ENCODE results near the gene UBE2L3.
"Not testable (repeated sequence)": the region's sequence is repeated elsewhere in the genome, so short reads cannot be mapped to it uniquely, and the experiment has no call there.

Gene UBE2L3

GRCh38 chr22:21635771-21636510 is 68.4 kb downstream of the UBE2L3 start:
- H3K4me1 ChIP-seq (ENCODE audit: control insufficient read depth in 5 of 5, insufficient read depth in 5 of 5, low read length in 5 of 5) = no peaks in the 10 kb centered on the region
- no peak overlapping the region for H3K9ac ChIP-seq (ENCODE audit: low read length in 5 of 5)

GRCh38 chr22:21636629-21637218 is 69.2 kb downstream of the UBE2L3 start:
- Histone ChIP-seq H3K27me3 (ENCODE audit: control insufficient read depth in 5 of 5, insufficient read depth in 4 of 5, low read length in 5 of 5) (no peaks in the 10 kb centered on the region), H3K36me3 (ENCODE audit: control insufficient read depth in 5 of 5, insufficient read depth in 5 of 5, low read length in 5 of 5) (no peaks in the 10 kb centered on the region), H3K4me1 (ENCODE audit: control insufficient read depth in 5 of 5, insufficient read depth in 5 of 5, low read length in 5 of 5) (peaks cover 2 to 8% (median 7%) of the 10 kb centered on the region in 5 donors), H3K4me3 (ENCODE audit: low read depth in 1 of 5, low read length in 5 of 5) (no peak overlapping the region), H3K27ac (ENCODE audit: low read depth, low read length) (no peak overlapping the region), H3K9me3 (ENCODE audit: control insufficient read depth in 5 of 5, low read length in 5 of 5) (no peaks in the 10 kb centered on the region), H3K9ac (ENCODE audit: low read length in 5 of 5) (no peak overlapping the region)

More at GRCh38 chr22:21635771-21636510, 68.4 kb downstream of the UBE2L3 start:
- Histone ChIP-seq H3K36me3 (ENCODE audit: control insufficient read depth in 5 of 5, insufficient read depth in 5 of 5, low read length in 5 of 5) (no peaks in the 10 kb centered on the region), H3K9me3 (ENCODE audit: control insufficient read depth in 5 of 5, low read length in 5 of 5) (no peaks in the 10 kb centered on the region), H3K27ac (ENCODE audit: low read depth, low read length) (no peak overlapping the region), H3K4me3 (ENCODE audit: low read depth in 1 of 5, low read length in 5 of 5) (no peak overlapping the region), H3K27me3 (ENCODE audit: control insufficient read depth in 5 of 5, insufficient read depth in 4 of 5, low read length in 5 of 5) (no peaks in the 10 kb centered on the region)

GRCh38 chr22:21637450-21637849 is 69.9 kb downstream of the UBE2L3 start:
- peaks cover 2 to 12% (median 11%) of the 10 kb centered on the region in 5 donors for H3K4me1 ChIP-seq (ENCODE audit: control insufficient read depth in 5 of 5, insufficient read depth in 5 of 5, low read length in 5 of 5)
- H3K9me3 ChIP-seq (ENCODE audit: control insufficient read depth in 5 of 5, low read length in 5 of 5); H3K4me3 ChIP-seq (ENCODE audit: low read depth in 1 of 5, low read length in 5 of 5); H3K36me3 ChIP-seq (ENCODE audit: control insufficient read depth in 5 of 5, insufficient read depth in 5 of 5, low read length in 5 of 5); H3K9ac ChIP-seq (ENCODE audit: low read length in 5 of 5); H3K27me3 ChIP-seq (ENCODE audit: control insufficient read depth in 5 of 5, insufficient read depth in 4 of 5, low read length in 5 of 5); H3K27ac ChIP-seq (ENCODE audit: low read depth, low read length): not testable (repeated sequence)

- Histone ChIP-seq H3K4me1 (ENCODE audit: control insufficient read depth in 5 of 5, insufficient read depth in 5 of 5, low read length in 5 of 5) (peaks cover 2 to 26% (median 22%) of the 10 kb centered on the region in 5 donors), H3K4me3 (ENCODE audit: low read depth in 1 of 5, low read length in 5 of 5) (no peak overlapping the region), H3K27me3 (ENCODE audit: control insufficient read depth in 5 of 5, insufficient read depth in 4 of 5, low read length in 5 of 5) (no peaks in the 10 kb centered on the region), H3K9me3 (ENCODE audit: control insufficient read depth in 5 of 5, low read length in 5 of 5) (no peaks in the 10 kb centered on the region), H3K36me3 (ENCODE audit: control insufficient read depth in 5 of 5, insufficient read depth in 5 of 5, low read length in 5 of 5) (peaks cover 0 to 6% (median 0%) of the 10 kb centered on the region in 5 donors), H3K9ac (ENCODE audit: low read length in 5 of 5) (no peak overlapping the region), H3K27ac (ENCODE audit: low read depth, low read length) (no peak overlapping the region)
Observed at GRCh38 chr22:21639359-21639758, 71.8 kb downstream of the UBE2L3 start.

- no peaks in the 10 kb centered on the region for H3K9me3 ChIP-seq (ENCODE audit: control insufficient read depth in 5 of 5, low read length in 5 of 5)
- H3K4me1 ChIP-seq (ENCODE audit: control insufficient read depth in 5 of 5, insufficient read depth in 5 of 5, low read length in 5 of 5) = peaks cover 2 to 26% (median 22%) of the 10 kb centered on the region in 5 donors
- H3K27me3 ChIP-seq (ENCODE audit: control insufficient read depth in 5 of 5, insufficient read depth in 4 of 5, low read length in 5 of 5) = no peaks in the 10 kb centered on the region
- no peak overlapping the region for H3K4me3 ChIP-seq (ENCODE audit: low read depth in 1 of 5, low read length in 5 of 5)
- peaks cover 0 to 6% (median 0%) of the 10 kb centered on the region in 5 donors for H3K36me3 ChIP-seq (ENCODE audit: control insufficient read depth in 5 of 5, insufficient read depth in 5 of 5, low read length in 5 of 5)
- H3K9ac ChIP-seq (ENCODE audit: low read length in 5 of 5) = peak overlapping the region in 1 of 5 donors; percentile 76
- H3K27ac ChIP-seq (ENCODE audit: low read depth, low read length) = no peak overlapping the region
Observed at GRCh38 chr22:21640810-21641209, 73.3 kb downstream of the UBE2L3 start.

- Histone ChIP-seq H3K27ac (ENCODE audit: low read depth, low read length) (peak overlapping the region; percentile 52), H3K36me3 (ENCODE audit: control insufficient read depth in 5 of 5, insufficient read depth in 5 of 5, low read length in 5 of 5) (peaks cover 0 to 6% (median 0%) of the 10 kb centered on the region in 5 donors), H3K4me3 (ENCODE audit: low read depth in 1 of 5, low read length in 5 of 5) (peak overlapping the region; percentile 42 to 78 (median 73)), H3K27me3 (ENCODE audit: control insufficient read depth in 5 of 5, insufficient read depth in 4 of 5, low read length in 5 of 5) (no peaks in the 10 kb centered on the region), H3K9me3 (ENCODE audit: control insufficient read depth in 5 of 5, low read length in 5 of 5) (no peaks in the 10 kb centered on the region), H3K4me1 (ENCODE audit: control insufficient read depth in 5 of 5, insufficient read depth in 5 of 5, low read length in 5 of 5) (peaks cover 2 to 26% (median 22%) of the 10 kb centered on the region in 5 donors), H3K9ac (ENCODE audit: low read length in 5 of 5) (peak overlapping the region in 3 of 5 donors; percentile 33 to 81 (median 76))
Observed at GRCh38 chr22:21641417-21641788, 73.9 kb downstream of the UBE2L3 start.

- Histone ChIP-seq H3K9me3 (ENCODE audit: control insufficient read depth in 5 of 5, low read length in 5 of 5) (no peaks in the 10 kb centered on the region), H3K27me3 (ENCODE audit: control insufficient read depth in 5 of 5, insufficient read depth in 4 of 5, low read length in 5 of 5) (no peaks in the 10 kb centered on the region), H3K9ac (ENCODE audit: low read length in 5 of 5) (peak within 1 kb of the TSS in 4 of 5 donors; percentile 46 to 83 (median 79)), H3K27ac (ENCODE audit: low read depth, low read length) (peak within 1 kb of the TSS; percentile 52), H3K4me3 (ENCODE audit: low read depth in 1 of 5, low read length in 5 of 5) (peak within 1 kb of the TSS; percentile 43 to 81 (median 74)), H3K36me3 (ENCODE audit: control insufficient read depth in 5 of 5, insufficient read depth in 5 of 5, low read length in 5 of 5) (peaks cover 0 to 6% (median 0%) of the 10 kb centered on the region in 5 donors), H3K4me1 (ENCODE audit: control insufficient read depth in 5 of 5, insufficient read depth in 5 of 5, low read length in 5 of 5) (peaks cover 2 to 32% (median 22%) of the 10 kb centered on the region in 5 donors)
Observed at GRCh38 chr22:21641789-21642583, 74.5 kb downstream of the UBE2L3 start, which contains the start of gene SDF2L1. Gene SDF2L1 (plus strand): TSS chr22:21642302. CDS start chr22:21642337, 35 bp downstream.

GRCh38 chr22:21642584-21643448 is 75.3 kb downstream of the UBE2L3 start:
- Histone ChIP-seq H3K9ac (ENCODE audit: low read length in 5 of 5) (peak overlapping the region in 4 of 5 donors; percentile 46 to 83 (median 78)), H3K36me3 (ENCODE audit: control insufficient read depth in 5 of 5, insufficient read depth in 5 of 5, low read length in 5 of 5) (peaks cover 0 to 6% (median 0%) of the 10 kb centered on the region in 5 donors), H3K27ac (ENCODE audit: low read depth, low read length) (no peak overlapping the region), H3K9me3 (ENCODE audit: control insufficient read depth in 5 of 5, low read length in 5 of 5) (no peaks in the 10 kb centered on the region), H3K4me3 (ENCODE audit: low read depth in 1 of 5, low read length in 5 of 5) (peak overlapping the region; percentile 29 to 81 (median 70)), H3K4me1 (ENCODE audit: control insufficient read depth in 5 of 5, insufficient read depth in 5 of 5, low read length in 5 of 5) (peaks cover 2 to 32% (median 22%) of the 10 kb centered on the region in 5 donors), H3K27me3 (ENCODE audit: control insufficient read depth in 5 of 5, insufficient read depth in 4 of 5, low read length in 5 of 5) (no peaks in the 10 kb centered on the region)

Measured in subcutaneous abdominal adipose tissue (tissue), 5 donors.